ENCODE data around the gene SLC44A1.

SLC44A1 gene

GRCh38 chr9:105219291-105219805 is 25.1 kb upstream of the SLC44A1 start:
- DNase-seq (ENCODE audit: extremely low spot score) = no peak
- CTCF ChIA-PET = no interaction called here
- no peak for TF ChIP-seq FOXK2 (IDR thresholded peaks at IDR 0.05)
- no peak for TF ChIP-seq ZNF384 (IDR thresholded peaks at IDR 0.05)
- no peak for TF ChIP-seq CTBP1 (IDR thresholded peaks at IDR 0.05; ENCODE audit: borderline replicate concordance)
- no peak for TF ChIP-seq L3MBTL2 (conservative IDR thresholded peaks at IDR 0.05)
- POLR2A ChIA-PET = no interaction called here

DNA sequence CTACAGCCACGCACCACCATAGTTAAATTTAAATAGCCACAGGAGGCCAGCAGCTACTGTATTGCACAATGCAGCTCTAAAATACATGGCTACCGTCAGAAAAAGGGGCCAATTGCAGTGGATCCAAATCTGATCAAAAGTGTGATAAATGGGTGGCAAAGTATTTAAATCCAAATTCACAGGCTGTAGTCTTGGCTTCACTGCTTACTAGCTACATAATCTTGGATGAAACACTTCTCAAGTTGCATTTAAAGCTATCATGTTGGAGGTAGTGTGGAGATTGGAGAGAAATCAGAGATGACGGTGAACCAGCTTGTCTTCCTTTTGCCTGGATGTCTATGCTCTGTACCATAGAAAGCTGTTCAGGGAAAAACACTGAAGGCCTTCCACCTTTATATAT is 24.0 kb upstream of the SLC44A1 start:
- ChIA-PET CTCF (no interaction called here), POLR2A (no interaction called here)
- no peak for DNase-seq (ENCODE audit: extremely low spot score)
- TF ChIP-seq SUZ12 (IDR thresholded peaks at IDR 0.05) = no peak
- TF ChIP-seq CTBP1 (IDR thresholded peaks at IDR 0.05; ENCODE audit: borderline replicate concordance) = no peak
- TF ChIP-seq L3MBTL2 (conservative IDR thresholded peaks at IDR 0.05) = no peak
- TF ChIP-seq FOXK2 (IDR thresholded peaks at IDR 0.05) = no peak
- no peak for TF ChIP-seq ZNF384 (IDR thresholded peaks at IDR 0.05)
- TF ChIP-seq SP1 (IDR thresholded peaks at IDR 0.05) = no peak
- no peak for TF ChIP-seq ELF4 (IDR thresholded peaks at IDR 0.05)
- TF ChIP-seq FOXA1 (IDR thresholded peaks at IDR 0.05) = no peak
- TF ChIP-seq ARNT (IDR thresholded peaks at IDR 0.05) = no peak
- no peak for TF ChIP-seq LEF1 (IDR thresholded peaks at IDR 0.05; ENCODE audit: borderline replicate concordance)
- TF ChIP-seq BHLHE40 (IDR thresholded peaks at IDR 0.05; ENCODE audit: borderline replicate concordance) = no peak

- CTCF ChIA-PET = no interaction called here
- POLR2A ChIA-PET = no interaction called here
- no peak for TF ChIP-seq SUZ12 (IDR thresholded peaks at IDR 0.05)
- TF ChIP-seq NFRKB (IDR thresholded peaks at IDR 0.05) = no peak
- TF ChIP-seq HDGF (IDR thresholded peaks at IDR 0.05; ENCODE audit: borderline replicate concordance) = no peak
- no peak for TF ChIP-seq ZNF384 (IDR thresholded peaks at IDR 0.05)
- no peak for TF ChIP-seq ARNT (IDR thresholded peaks at IDR 0.05)
- no peak for TF ChIP-seq SP1 (IDR thresholded peaks at IDR 0.05)
- no peak for TF ChIP-seq FOXM1 (IDR thresholded peaks at IDR 0.05; ENCODE audit: borderline replicate concordance)
- TF ChIP-seq FOXK2 (IDR thresholded peaks at IDR 0.05) = no peak
- TF ChIP-seq TARDBP (IDR thresholded peaks at IDR 0.05) = no peak
- TF ChIP-seq LEF1 (IDR thresholded peaks at IDR 0.05; ENCODE audit: borderline replicate concordance) = no peak
- no peak for TF ChIP-seq BHLHE40 (IDR thresholded peaks at IDR 0.05; ENCODE audit: borderline replicate concordance)
- no peak for TF ChIP-seq L3MBTL2 (conservative IDR thresholded peaks at IDR 0.05)
- no peak for TF ChIP-seq ELF4 (IDR thresholded peaks at IDR 0.05)
- no peak for TF ChIP-seq CTBP1 (IDR thresholded peaks at IDR 0.05; ENCODE audit: borderline replicate concordance)
- TF ChIP-seq FOXA1 (IDR thresholded peaks at IDR 0.05) = no peak
- TF ChIP-seq, protein P1, sequence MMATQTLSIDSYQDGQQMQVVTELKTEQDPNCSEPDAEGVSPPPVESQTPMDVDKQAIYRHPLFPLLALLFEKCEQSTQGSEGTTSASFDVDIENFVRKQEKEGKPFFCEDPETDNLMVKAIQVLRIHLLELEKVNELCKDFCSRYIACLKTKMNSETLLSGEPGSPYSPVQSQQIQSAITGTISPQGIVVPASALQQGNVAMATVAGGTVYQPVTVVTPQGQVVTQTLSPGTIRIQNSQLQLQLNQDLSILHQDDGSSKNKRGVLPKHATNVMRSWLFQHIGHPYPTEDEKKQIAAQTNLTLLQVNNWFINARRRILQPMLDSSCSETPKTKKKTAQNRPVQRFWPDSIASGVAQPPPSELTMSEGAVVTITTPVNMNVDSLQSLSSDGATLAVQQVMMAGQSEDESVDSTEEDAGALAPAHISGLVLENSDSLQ (IDR thresholded peaks at IDR 0.05) = no peak
Measured at GRCh38 chr9:105223544-105224140, 20.8 kb upstream of the SLC44A1 start.

DNA sequence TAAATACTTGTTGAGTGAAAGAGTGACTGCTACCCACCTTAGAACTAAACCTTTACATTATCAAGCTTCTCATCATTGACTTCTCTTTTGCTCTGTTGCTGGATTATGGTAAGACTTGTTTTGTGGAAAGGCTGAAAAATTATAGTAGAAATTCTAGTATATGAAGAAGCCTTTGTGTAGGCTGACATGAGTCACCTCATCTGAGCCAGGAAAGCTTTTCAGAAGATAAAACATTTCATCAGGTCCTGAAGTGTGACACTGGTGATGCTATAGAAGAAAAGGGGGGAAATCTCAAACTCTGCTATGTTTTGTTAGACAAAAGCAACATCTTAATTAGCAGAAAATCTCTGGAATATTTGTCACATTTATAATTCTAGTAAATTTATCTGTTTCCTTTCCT is 18.4 kb upstream of the SLC44A1 start:
- CTCF ChIA-PET = no interaction called here
- TF ChIP-seq TARDBP (IDR thresholded peaks at IDR 0.05) = no peak
- no peak for TF ChIP-seq NFRKB (IDR thresholded peaks at IDR 0.05)
- no peak for TF ChIP-seq FOXM1 (IDR thresholded peaks at IDR 0.05; ENCODE audit: borderline replicate concordance)
- no peak for TF ChIP-seq ZNF384 (IDR thresholded peaks at IDR 0.05)
- no peak for TF ChIP-seq FOXK2 (IDR thresholded peaks at IDR 0.05)
- no peak for TF ChIP-seq HDGF (IDR thresholded peaks at IDR 0.05; ENCODE audit: borderline replicate concordance)
- no peak for TF ChIP-seq LEF1 (IDR thresholded peaks at IDR 0.05; ENCODE audit: borderline replicate concordance)
- TF ChIP-seq CTBP1 (IDR thresholded peaks at IDR 0.05; ENCODE audit: borderline replicate concordance) = no peak
- TF ChIP-seq L3MBTL2 (conservative IDR thresholded peaks at IDR 0.05) = no peak
- TF ChIP-seq ELF4 (IDR thresholded peaks at IDR 0.05) = no peak
- TF ChIP-seq SP1 (IDR thresholded peaks at IDR 0.05) = no peak
- TF ChIP-seq, protein P1 (IDR thresholded peaks at IDR 0.05) = no peak
- no peak for TF ChIP-seq ARNT (IDR thresholded peaks at IDR 0.05)
- TF ChIP-seq BHLHE40 (IDR thresholded peaks at IDR 0.05; ENCODE audit: borderline replicate concordance) = no peak
- no peak for TF ChIP-seq FOXA1 (IDR thresholded peaks at IDR 0.05)
- no peak for TF ChIP-seq SUZ12 (IDR thresholded peaks at IDR 0.05)
- POLR2A ChIA-PET = no interaction called here
- DNase-seq (ENCODE audit: extremely low spot score) = no peak

More at GRCh38 chr9:105223544-105224140, 20.8 kb upstream of the SLC44A1 start:
- no peak for DNase-seq (ENCODE audit: extremely low spot score)

- CTCF ChIA-PET = no interaction called here
- TF ChIP-seq CTBP1 (IDR thresholded peaks at IDR 0.05; ENCODE audit: borderline replicate concordance) = no peak
- no peak for TF ChIP-seq FOXM1 (IDR thresholded peaks at IDR 0.05; ENCODE audit: borderline replicate concordance)
- TF ChIP-seq SP1 (IDR thresholded peaks at IDR 0.05) = no peak
- TF ChIP-seq NFRKB (IDR thresholded peaks at IDR 0.05) = no peak
- no peak for TF ChIP-seq SUZ12 (IDR thresholded peaks at IDR 0.05)
- no peak for TF ChIP-seq TARDBP (IDR thresholded peaks at IDR 0.05)
- TF ChIP-seq LEF1 (IDR thresholded peaks at IDR 0.05; ENCODE audit: borderline replicate concordance) = no peak
- no peak for DNase-seq (ENCODE audit: extremely low spot score)
- POLR2A ChIA-PET = no interaction called here
Measured at GRCh38 chr9:105232207-105232606, 12.2 kb upstream of the SLC44A1 start.

- CTCF ChIA-PET = no interaction called here
- no peak for DNase-seq (ENCODE audit: extremely low spot score)
- TF ChIP-seq BHLHE40 (IDR thresholded peaks at IDR 0.05; ENCODE audit: borderline replicate concordance) (no peak), FOXK2 (IDR thresholded peaks at IDR 0.05) (no peak), SP1 (IDR thresholded peaks at IDR 0.05) (no peak), ZNF384 (IDR thresholded peaks at IDR 0.05) (no peak), SUZ12 (IDR thresholded peaks at IDR 0.05) (no peak), ELF4 (IDR thresholded peaks at IDR 0.05) (no peak), L3MBTL2 (conservative IDR thresholded peaks at IDR 0.05) (no peak), ARNT (IDR thresholded peaks at IDR 0.05) (no peak), FOXM1 (IDR thresholded peaks at IDR 0.05; ENCODE audit: borderline replicate concordance) (no peak), LEF1 (IDR thresholded peaks at IDR 0.05; ENCODE audit: borderline replicate concordance) (no peak), NFRKB (IDR thresholded peaks at IDR 0.05) (no peak), CTBP1 (IDR thresholded peaks at IDR 0.05; ENCODE audit: borderline replicate concordance) (no peak), HDGF (IDR thresholded peaks at IDR 0.05; ENCODE audit: borderline replicate concordance) (no peak), FOXA1 (IDR thresholded peaks at IDR 0.05) (no peak), TARDBP (IDR thresholded peaks at IDR 0.05) (no peak)
- TF ChIP-seq, protein P1 (IDR thresholded peaks at IDR 0.05) = no peak
- POLR2A ChIA-PET = interaction anchor here (0.7 kb wide), 1 partner anchor 10 kb away, joined by 3 read pairs; the partner anchor contains the start of gene SLC44A1
Measured at GRCh38 chr9:105233873-105234272, 10.6 kb upstream of the SLC44A1 start.
